ENCODE data around the gene SMARCD3. TPM values are rescaled to one million over a fixed set of nuclear protein-coding genes. Genes with fewer than 3 reads are reported as not detected.

The SMARCD3 gene
- total and polyA plus RNA-seq, 2 of the 8 experiments (the other 6 are each of a cell fraction or from before 2014, with no cell fraction given): 3.0 to 5.6 TPM

- TF ChIP-seq E2F6 (IDR thresholded peaks at IDR 0.05): no peak
- TF ChIP-seq TBP (IDR thresholded peaks at IDR 0.05; ENCODE audit: low read depth, low read length): 0 out of 2 replicates have a peak, but pooled peaks have one; percentile 41
- TF ChIP-seq GABPA (IDR thresholded peaks at IDR 0.05; ENCODE audit: borderline replicate concordance, insufficient read depth, low read length): no peak
- TF ChIP-seq ASH2L (IDR thresholded peaks at IDR 0.05; ENCODE audit: low read length): peak; percentile 79
- TF ChIP-seq POU5F1 (IDR thresholded peaks at IDR 0.05; ENCODE audit: low read depth, low read length): no peak
- peak; percentile 70 for TF ChIP-seq SRF (IDR thresholded peaks at IDR 0.05; ENCODE audit: low read depth, low read length)
- peak; percentile 83; the same call in 1 of the 2 replicates for TF ChIP-seq SIX5 (IDR thresholded peaks at IDR 0.05; ENCODE audit: low read depth, low read length)
- TF ChIP-seq YY1 (IDR thresholded peaks at IDR 0.05; ENCODE audit: low read depth, low read length): no peak
- TF ChIP-seq TAF1 (IDR thresholded peaks at IDR 0.05; ENCODE audit: low read depth, low read length): peak; percentile 61
- peak; percentile 98 for TF ChIP-seq CREB1 (IDR thresholded peaks at IDR 0.05)
- TF ChIP-seq SP4 (IDR thresholded peaks at IDR 0.05; ENCODE audit: low read length): no peak
- TF ChIP-seq MAX (IDR thresholded peaks at IDR 0.05): peak; percentile 64; the same call in 1 of the 2 replicates
- TF ChIP-seq ZNF274 (IDR thresholded peaks at IDR 0.05; ENCODE audit: borderline replicate concordance, extremely low read depth, low read length): no peak
- peak; percentile 58 for TF ChIP-seq CTBP2 (IDR thresholded peaks at IDR 0.05; ENCODE audit: borderline replicate concordance, insufficient read depth, insufficient read length, low read length)
- peak; percentile 87 for TF ChIP-seq ATF3 (IDR thresholded peaks at IDR 0.05; ENCODE audit: insufficient read depth, low read depth, low read length)
- TF ChIP-seq CEBPB (IDR thresholded peaks at IDR 0.05; ENCODE audit: low read depth, low read length): peak; percentile 99
- TF ChIP-seq CBX5 (IDR thresholded peaks at IDR 0.05; ENCODE audit: low read depth, low read length): no peak
- peak; percentile 71 for TF ChIP-seq PHF8 (conservative IDR thresholded peaks at IDR 0.05; ENCODE audit: low read depth, low read length)
- TF ChIP-seq SP1 (IDR thresholded peaks at IDR 0.05; ENCODE audit: low read depth, low read length): peak; percentile 79
- no peak for TF ChIP-seq HDAC6 (IDR thresholded peaks at IDR 0.05; ENCODE audit: low read depth, low read length)
Observed at GRCh38 chr7:151226875-151227782, 21.4 kb downstream of the SMARCD3 start, which contains the start of gene ABCF2 (continued).

Measured in H1 (cell line).